Measurements from ENCODE around the gene PCNX4.

GRCh38 chr14:60184905-60185555 lies 93.3 kb downstream of the PCNX4 start:
- no peak for TF ChIP-seq CTCF (IDR thresholded peaks at IDR 0.05)
- TF ChIP-seq EP300 (IDR thresholded peaks at IDR 0.05), result no peak
- no peak for TF ChIP-seq POLR2AphosphoS5 (IDR thresholded peaks at IDR 0.05)
